ENCODE measurements around the gene NUMA1. TPM values are rescaled to one million over a fixed set of nuclear protein-coding genes. Genes with fewer than 3 reads are reported as not detected.

NUMA1 gene
- total and polyA plus RNA-seq, 2 of the 8 experiments (the other 6 are each of a cell fraction or from before 2014, with no cell fraction given): 101 to 107 TPM

DNA sequence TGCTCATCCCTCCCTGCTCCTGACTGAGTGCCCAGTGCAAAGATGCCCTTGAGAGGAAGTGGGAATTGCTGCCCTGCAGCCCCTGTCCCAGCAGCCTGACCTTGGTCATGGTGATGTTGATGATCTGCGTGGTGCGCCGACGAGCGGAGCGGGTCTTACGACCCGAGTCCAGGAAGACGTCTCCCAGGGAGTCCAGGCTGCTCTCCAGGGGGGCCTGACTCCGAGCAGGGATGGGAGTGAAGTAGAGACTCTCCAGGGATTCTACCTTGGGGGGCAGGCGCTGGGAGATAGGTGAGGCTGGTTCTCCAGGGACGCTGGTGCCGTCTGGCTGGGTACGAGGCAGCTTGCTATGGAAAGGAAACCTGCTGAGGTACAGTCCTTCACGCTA lies 73.3 kb downstream of the NUMA1 start:
- H3K4me3 ChIP-seq (ENCODE audit: extremely low read depth in 1 of 4, insufficient read depth in 2 of 4, low read depth in 3 of 4, low read length in 4 of 4): no peak overlapping the region
- no peak overlapping the region for H3K4me2 ChIP-seq (ENCODE audit: insufficient read depth in 1 of 2, low read depth in 2 of 2, low read length in 2 of 2)
- CTCF ChIA-PET (ENCODE audit: partially characterized antibody): interaction anchor here (1.1 to 3.2 kb wide), 5 partner anchors 9 to 152 kb away, joined by 3 to 17 read pairs (median 3); partner anchors contain the start of gene IL18BP
- no peak overlapping the region for H2BK12ac ChIP-seq (ENCODE audit: low read depth, low read length)
- H3K36me3 ChIP-seq (ENCODE audit: control insufficient read depth in 2 of 4, insufficient read depth in 4 of 4, low read length in 3 of 4): peaks cover 44 to 90% (median 72%) of the 10 kb centered on the region in 4 experiments
- 97% methylated on average over 15 of the region's 15 CpGs; no CpG with 5 or more reads in 1 of the 2 experiments for WGBS, 2 experiments (ENCODE audit: extremely low coverage in 1 of 2, insufficient coverage in 1 of 2, insufficient read length in 1 of 2, insufficient replicate concordance in 2 of 2, low coverage in 1 of 2, low lambda C conversion rate in 2 of 2, missing lambda C conversion rate in 1 of 2)
- no peaks in the 10 kb centered on the region for H3K79me2 ChIP-seq (ENCODE audit: control insufficient read depth in 1 of 2, insufficient read depth in 2 of 2, low read length in 2 of 2)
- DNase-seq (ENCODE audit: low read depth in 1 of 2, low spot score in 2 of 2) (no peak), FAIRE-seq (no peak)
- H3K4me1 ChIP-seq (replicated peaks in 1 of 4; ENCODE audit: control insufficient read depth in 3 of 4, insufficient read depth in 4 of 4, low read length in 3 of 4): no peaks in the 10 kb centered on the region
- no peak overlapping the region for H3K14ac ChIP-seq (ENCODE audit: insufficient read length)
- no peak overlapping the region for H2BK15ac ChIP-seq (ENCODE audit: low read length)
- no peak for TF ChIP-seq GTF2F1 (IDR thresholded peaks at IDR 0.05; ENCODE audit: borderline replicate concordance, low read depth, low read length)
- TF ChIP-seq RXRA (IDR thresholded peaks at IDR 0.05; ENCODE audit: insufficient read depth, low read depth, low read length): no peak
- TF ChIP-seq KDM1A (IDR thresholded peaks at IDR 0.05; ENCODE audit: borderline replicate concordance, low read length): no peak
- TF ChIP-seq MAFK (IDR thresholded peaks at IDR 0.05; ENCODE audit: low read depth, low read length): no peak
- no peak for TF ChIP-seq RNF2 (IDR thresholded peaks at IDR 0.05; ENCODE audit: borderline replicate concordance, low read depth, low read length, missing control alignments, poor library complexity, severe bottlenecking)
- no peak for TF ChIP-seq POLR2AphosphoS5 (IDR thresholded peaks at IDR 0.05; ENCODE audit: low read depth, low read length)
- no peak for TF ChIP-seq SP4 (IDR thresholded peaks at IDR 0.05; ENCODE audit: low read length)
- TF ChIP-seq POLR2A (IDR thresholded peaks at IDR 0.05; ENCODE audit: control extremely low read depth in 1 of 2, low read depth in 2 of 2, low read length in 2 of 2): no peak
- TF ChIP-seq, protein P1, sequence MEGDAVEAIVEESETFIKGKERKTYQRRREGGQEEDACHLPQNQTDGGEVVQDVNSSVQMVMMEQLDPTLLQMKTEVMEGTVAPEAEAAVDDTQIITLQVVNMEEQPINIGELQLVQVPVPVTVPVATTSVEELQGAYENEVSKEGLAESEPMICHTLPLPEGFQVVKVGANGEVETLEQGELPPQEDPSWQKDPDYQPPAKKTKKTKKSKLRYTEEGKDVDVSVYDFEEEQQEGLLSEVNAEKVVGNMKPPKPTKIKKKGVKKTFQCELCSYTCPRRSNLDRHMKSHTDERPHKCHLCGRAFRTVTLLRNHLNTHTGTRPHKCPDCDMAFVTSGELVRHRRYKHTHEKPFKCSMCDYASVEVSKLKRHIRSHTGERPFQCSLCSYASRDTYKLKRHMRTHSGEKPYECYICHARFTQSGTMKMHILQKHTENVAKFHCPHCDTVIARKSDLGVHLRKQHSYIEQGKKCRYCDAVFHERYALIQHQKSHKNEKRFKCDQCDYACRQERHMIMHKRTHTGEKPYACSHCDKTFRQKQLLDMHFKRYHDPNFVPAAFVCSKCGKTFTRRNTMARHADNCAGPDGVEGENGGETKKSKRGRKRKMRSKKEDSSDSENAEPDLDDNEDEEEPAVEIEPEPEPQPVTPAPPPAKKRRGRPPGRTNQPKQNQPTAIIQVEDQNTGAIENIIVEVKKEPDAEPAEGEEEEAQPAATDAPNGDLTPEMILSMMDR (IDR thresholded peaks at IDR 0.05; ENCODE audit: control extremely low read depth in 1 of 3, insufficient read depth in 1 of 3, low read depth in 1 of 3, low read length in 3 of 3): no peak
- no peak for TF ChIP-seq CHD1 (IDR thresholded peaks at IDR 0.05; ENCODE audit: low read depth, low read length)
- TF ChIP-seq TCF12 (IDR thresholded peaks at IDR 0.05; ENCODE audit: low read depth, low read length): no peak
- no peak for TF ChIP-seq YY1 (IDR thresholded peaks at IDR 0.05; ENCODE audit: low read depth, low read length)
- peaks cover 28 to 37% of the 10 kb centered on the region in 2 experiments for H4K20me1 ChIP-seq (replicated peaks in 1 of 2; ENCODE audit: control insufficient read depth in 1 of 2, insufficient read depth in 2 of 2, low read length in 2 of 2)
- H3K18ac ChIP-seq (ENCODE audit: extremely low read depth, low read length): no peak overlapping the region
- no peak overlapping the region for H3K56ac ChIP-seq (replicated peaks; ENCODE audit: insufficient read length, low read depth, low read length)
- no peak overlapping the region for H3K9ac ChIP-seq (replicated peaks in 1 of 4; ENCODE audit: extremely low read depth in 1 of 4, low read depth in 3 of 4, low read length in 3 of 4)
- H3K23me2 ChIP-seq (ENCODE audit: low read depth, low read length): no peaks in the 10 kb centered on the region
- H2AK5ac ChIP-seq (ENCODE audit: low read depth, low read length): no peak overlapping the region
- H3K23ac ChIP-seq (ENCODE audit: insufficient read length): no peak overlapping the region
- H3K27me3 ChIP-seq (replicated peaks in 1 of 4; ENCODE audit: control insufficient read depth in 3 of 4, extremely low read depth in 1 of 4, insufficient read depth in 3 of 4, low read length in 3 of 4): no peaks in the 10 kb centered on the region
- no peak overlapping the region for H3K4ac ChIP-seq (replicated peaks; ENCODE audit: insufficient read length, low read depth, low read length)
- no peak overlapping the region for H2BK20ac ChIP-seq (ENCODE audit: low read length)
- no peaks in the 10 kb centered on the region for H3K79me1 ChIP-seq (ENCODE audit: low read depth, low read length)
- POLR2A ChIA-PET (ENCODE audit: partially characterized antibody): interaction anchor here (1.0 to 2.0 kb wide), 3 partner anchors 8 to 17 kb away, joined by 3 to 6 read pairs (median 5); partner anchors contain the start of gene IL18BP
- no peak overlapping the region for H2BK120ac ChIP-seq (replicated peaks; ENCODE audit: low read depth, low read length)
- H2BK5ac ChIP-seq (ENCODE audit: low read depth, low read length): no peak overlapping the region
- no peak overlapping the region for H2AFZ ChIP-seq (ENCODE audit: low read length)
- no peak overlapping the region for H3K27ac ChIP-seq (ENCODE audit: low read depth, low read length)
- no peak overlapping the region for H4K5ac ChIP-seq (ENCODE audit: insufficient read length, low read depth, low read length)
- H4K8ac ChIP-seq (ENCODE audit: extremely low read depth, insufficient read depth, low read length): no peak overlapping the region
- no peak overlapping the region for H4K91ac ChIP-seq (replicated peaks; ENCODE audit: insufficient read length, low read length)
- no peaks in the 10 kb centered on the region for H3K9me3 ChIP-seq (ENCODE audit: insufficient read depth in 2 of 2, low read depth in 1 of 2, low read length in 1 of 2)
